Posterior vena cava (tissue), 2 donors: Measurements from ENCODE around the gene CBLL1. TPM values are rescaled to one million over a fixed set of nuclear protein-coding genes. Genes with fewer than 3 reads are reported as not detected.
A peak's percentile ranks its signal among the peaks of the same experiment; 100 is the strongest.

Experiments
- DNase-seq: peaks from one replicate; pipeline ENCODE4 v3.0.0-alpha.2; 2020; ENCODE audit warnings: low spot score
- intact Hi-C, 2 donors: fragments of 100-400 bp; cut with DNase I; formaldehyde crosslinking; loops; one replicate each; pipeline versions ENCODE4 v1.14.1 to v1.14.2; 2022 to 2023
- long read RNA-seq, 2 donors: library from polyadenylated mRNA; unstranded; transcript quantifications; one replicate each; pipeline ENCODE4 v2.0.0, GENCODE V29; 2020 to 2021
- total RNA-seq, 2 donors: library from RNA; stranded (reverse); fragmentation: NEBNext Ultra II Directional; extraction: Animal tissue kit (Norgen Biotek cat#: 25700); gene quantifications; one replicate each; pipeline ENCODE4 v1.2.1, GENCODE V29; 2021
- donor health status: DM: yes; HTN: yes; CAD: no.
- donor health status: DM: yes; HTN: yes; CAD: no.

CBLL1 gene
- 10 to 100 TPM; 18.6 to 20.7 TPM for total RNA-seq
- long read RNA-seq, donor 1, partial matches to known transcripts, result 0 of 1 reads
- long read RNA-seq, donor 1, other reads (novel, unspliced or antisense), result 1 of 1 reads
- long read RNA-seq, donor 2, partial matches to known transcripts, result 0 of 1 reads
- long read RNA-seq, donor 2, other reads (novel, unspliced or antisense), result 1 of 1 reads

- intact Hi-C loops, result loop anchor here (10.0 kb wide), 2 partner anchors 131 to 179 kb away; partner anchors contain the start of genes COG5 (in 1 of the 2) and DUS4L (in 1 of the 2)
- peak; percentile 99 for DNase-seq
Observed at GRCh38 chr7:107743567-107744344, at the start of gene CBLL1. CBLL1 (plus strand) TSS chr7:107744142; CDS start chr7:107744164, 22 bp downstream.

DNA sequence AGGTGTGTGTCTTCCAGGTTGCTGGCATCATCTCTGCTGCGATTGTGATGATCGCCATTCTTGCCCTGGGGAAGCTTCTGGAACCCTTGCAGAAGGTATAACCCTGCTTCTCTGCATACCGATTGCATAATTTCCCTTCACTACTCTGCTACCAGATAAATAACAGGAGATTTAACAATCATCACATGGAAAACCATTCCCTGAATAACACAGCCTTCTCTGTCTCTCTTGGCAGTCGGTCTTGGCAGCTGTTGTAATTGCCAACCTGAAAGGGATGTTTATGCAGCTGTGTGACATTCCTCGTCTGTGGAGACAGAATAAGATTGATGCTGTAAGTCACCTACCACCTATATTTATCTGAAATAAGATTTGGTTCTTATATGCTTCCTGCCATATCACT lies 49.6 kb upstream of the CBLL1 start:
- DNase-seq, result no peak
- intact Hi-C loops, result no loop called here

DNA sequence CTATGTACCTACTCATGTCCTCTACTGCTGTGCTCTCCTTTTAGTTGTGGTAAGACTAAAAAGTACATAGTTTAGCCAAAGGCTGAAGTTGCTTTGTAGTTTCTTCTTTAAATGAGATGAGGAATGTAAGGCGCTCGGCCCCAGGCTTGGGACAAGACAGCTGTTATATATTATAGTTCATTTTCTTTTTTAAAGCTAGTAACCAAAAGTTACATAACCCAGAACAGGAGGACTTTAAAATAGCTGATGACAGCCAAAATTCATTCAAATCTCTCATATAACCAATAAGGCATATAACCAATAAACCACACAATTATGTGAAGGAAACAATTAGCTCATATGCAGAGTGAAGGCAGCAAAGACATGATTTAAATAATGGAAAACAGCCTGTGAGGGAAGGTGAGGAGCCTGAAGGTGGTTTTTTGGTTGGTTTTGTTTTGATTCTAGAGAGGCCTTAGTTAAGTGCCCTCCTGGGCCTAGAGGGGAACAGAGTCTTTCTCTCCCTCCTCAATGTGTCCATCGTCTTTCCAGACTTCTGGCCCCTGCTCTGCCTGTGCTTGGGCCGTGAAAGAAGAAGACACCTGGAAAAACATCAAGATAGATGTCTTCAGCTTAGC lies 47.5 kb upstream of the CBLL1 start:
- no peak for DNase-seq
- intact Hi-C loops, result no loop called here

DNA sequence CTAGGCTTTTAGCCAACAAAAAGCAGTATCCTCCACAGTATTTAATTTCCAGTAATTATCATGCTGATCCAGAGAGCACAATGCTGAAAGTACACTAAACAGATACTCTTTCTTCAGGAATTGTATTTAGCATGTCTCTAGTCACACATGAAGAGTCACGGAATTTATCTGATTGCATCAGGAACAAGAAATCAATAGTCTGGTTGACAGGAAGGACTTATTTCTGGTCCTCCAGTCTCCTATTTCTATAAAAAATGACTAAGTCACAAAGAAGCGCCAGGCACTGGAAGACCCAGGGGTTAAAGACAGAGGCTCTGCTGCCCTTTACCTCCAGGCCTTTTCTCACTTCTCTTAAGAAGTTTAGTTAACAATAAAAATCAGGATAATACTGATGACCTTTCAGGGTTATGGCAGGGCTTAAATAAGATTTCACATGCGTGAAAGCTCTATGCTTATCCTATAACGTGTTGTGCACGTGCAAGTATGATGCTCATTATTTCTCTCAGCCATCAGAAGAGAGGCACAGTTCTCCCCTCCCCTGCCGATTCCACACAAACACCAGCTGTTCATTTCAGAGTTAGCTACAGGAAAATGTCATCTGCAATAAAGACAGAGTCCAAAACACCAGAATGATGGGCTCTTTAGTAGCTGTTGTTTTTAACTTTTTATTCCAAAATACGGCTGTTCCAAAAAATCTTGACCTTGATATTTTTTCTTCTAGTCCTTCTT lies 46.5 kb upstream of the CBLL1 start:
- DNase-seq, result no peak
- intact Hi-C loops, result no loop called here

GRCh38 chr7:107700570-107700969 lies 43.4 kb upstream of the CBLL1 start:
- intact Hi-C loops, result no loop called here
- DNase-seq, result no peak

DNA sequence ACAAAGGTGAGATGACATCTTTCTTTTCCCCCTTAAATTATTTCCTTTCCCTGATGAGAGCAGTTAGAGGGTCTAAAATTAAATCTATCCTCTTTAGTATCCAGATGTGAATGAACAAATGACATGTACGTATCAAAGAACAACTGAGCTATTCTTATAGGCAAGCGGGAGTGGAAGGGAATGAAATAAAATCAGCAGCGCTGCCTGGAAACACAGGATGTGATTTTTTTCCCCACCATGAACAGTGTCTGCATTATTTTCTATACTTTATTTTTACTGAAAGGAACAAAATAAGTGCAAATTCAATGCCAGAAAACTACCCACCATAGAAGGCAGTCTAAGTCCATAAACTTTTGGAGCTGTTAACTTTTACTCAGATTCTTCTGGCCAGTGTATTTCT lies 42.8 kb upstream of the CBLL1 start:
- intact Hi-C loops, result no loop called here

GRCh38 chr7:107703219-107703618 lies 40.7 kb upstream of the CBLL1 start:
- intact Hi-C loops, result no loop called here
- no peak for DNase-seq

More for the DNA sequence above, 42.8 kb upstream of the CBLL1 start:
- no peak for DNase-seq

DNA sequence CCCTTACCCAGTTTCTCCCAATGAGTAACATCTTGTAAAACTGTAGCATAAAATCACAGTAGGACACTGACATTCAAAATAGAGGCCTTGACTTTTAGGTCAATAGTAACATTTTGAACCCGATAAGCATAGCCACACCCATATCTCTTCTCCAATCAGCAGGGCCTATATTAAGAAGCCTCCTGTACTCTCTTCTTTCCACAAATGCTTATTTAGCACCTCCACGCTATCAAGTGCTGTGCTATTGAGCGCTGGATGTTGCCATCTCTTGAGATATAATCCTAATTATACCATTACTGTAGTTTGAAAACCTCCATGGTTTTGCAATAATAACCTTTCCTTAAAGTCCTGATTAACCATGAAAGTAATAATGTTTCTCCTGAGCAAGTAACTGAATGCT lies 40.1 kb upstream of the CBLL1 start:
- intact Hi-C loops, result no loop called here
- DNase-seq, result no peak

DNA sequence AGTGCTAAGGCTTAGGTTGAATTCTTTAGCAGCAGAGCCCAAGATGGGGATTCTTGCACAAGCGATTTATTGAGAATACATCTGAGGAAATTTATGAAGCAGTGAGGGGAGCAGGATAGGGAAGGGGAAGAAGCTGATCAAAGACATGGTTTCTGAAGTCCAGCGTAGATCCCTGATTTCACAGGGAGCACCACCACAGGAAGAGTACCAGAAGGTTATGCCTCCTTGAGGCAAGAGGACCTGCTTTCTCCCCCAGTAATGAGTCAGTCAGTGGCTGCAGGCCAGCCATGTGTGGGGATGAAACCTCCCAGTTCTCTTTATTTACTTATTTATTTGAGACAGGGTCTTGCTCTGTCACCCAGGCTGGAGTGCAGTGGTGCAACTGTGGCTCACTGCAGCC lies 35.0 kb upstream of the CBLL1 start:
- intact Hi-C loops, result no loop called here
- no peak for DNase-seq

DNA sequence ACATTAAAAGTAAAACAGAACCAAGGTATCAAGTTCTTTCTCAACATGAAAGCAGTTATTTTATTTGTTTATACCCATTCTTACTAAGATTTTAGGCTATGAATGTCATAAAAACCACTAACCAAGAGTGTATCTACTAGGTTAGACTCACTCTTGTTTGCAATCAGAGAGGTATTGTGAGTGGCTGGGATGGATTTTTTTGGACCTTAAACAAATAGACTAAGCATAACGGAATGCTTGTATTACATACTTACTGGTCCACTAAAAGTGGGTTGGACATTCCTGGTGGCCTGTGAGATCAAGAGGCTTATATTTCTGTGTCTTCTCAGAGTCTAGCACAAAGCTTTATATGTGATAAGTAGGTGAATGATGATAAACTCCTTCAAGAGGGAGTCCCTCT lies 32.6 kb upstream of the CBLL1 start:
- intact Hi-C loops, result no loop called here

GRCh38 chr7:107712025-107712424 lies 31.9 kb upstream of the CBLL1 start:
- intact Hi-C loops, result no loop called here
- no peak for DNase-seq

More for the DNA sequence above, 32.6 kb upstream of the CBLL1 start:
- DNase-seq, result no peak

GRCh38 chr7:107712896-107713295 lies 31.0 kb upstream of the CBLL1 start:
- DNase-seq, result no peak
- intact Hi-C loops, result no loop called here

DNA sequence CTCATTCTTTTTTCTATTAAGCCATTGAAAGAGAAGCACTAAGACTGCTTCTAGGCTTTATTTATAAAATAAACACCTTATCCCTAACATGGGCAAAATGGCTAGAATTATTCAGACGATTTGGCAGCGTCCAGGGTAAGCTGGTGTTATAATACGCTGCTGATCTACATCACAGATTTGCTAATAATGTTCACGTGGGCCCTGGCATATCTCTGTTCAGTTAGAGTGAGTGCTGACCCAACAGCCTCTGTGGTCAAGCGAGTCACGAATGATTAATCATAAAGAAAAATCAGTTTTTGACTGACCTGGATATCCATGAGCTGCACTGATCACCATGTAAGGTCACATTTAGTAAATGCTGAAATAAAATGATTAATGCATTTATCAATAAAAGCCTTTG lies 28.4 kb upstream of the CBLL1 start:
- intact Hi-C loops, result no loop called here
- no peak for DNase-seq

GRCh38 chr7:107718456-107719193 lies 25.3 kb upstream of the CBLL1 start:
- no peak for DNase-seq
- intact Hi-C loops, result no loop called here

DNA sequence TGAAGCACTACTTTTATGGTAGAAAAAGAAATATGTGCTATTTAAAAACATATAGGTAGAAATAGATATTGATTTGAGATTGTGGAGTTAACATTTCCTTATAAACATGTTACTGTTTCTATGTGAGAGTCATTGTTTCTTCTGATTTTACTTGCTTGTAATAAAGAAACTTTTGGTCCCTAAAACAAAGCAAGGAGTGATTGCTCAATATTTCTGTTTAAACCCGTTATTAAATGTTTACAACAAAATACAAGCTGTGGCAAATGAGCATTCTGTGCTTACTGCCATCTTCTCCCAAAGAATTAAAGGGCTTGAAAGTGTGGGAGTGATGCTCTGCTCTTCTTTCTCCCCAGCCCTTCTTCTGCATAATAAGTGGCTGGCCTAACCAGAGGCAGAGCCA lies 22.7 kb upstream of the CBLL1 start:
- no peak for DNase-seq
- intact Hi-C loops, result loop anchor here in 1 of 2 donors (5.0 kb wide), 1 partner anchor 259 kb away; no protein-coding TSS in a partner anchor

GRCh38 chr7:107723255-107723654 lies 20.7 kb upstream of the CBLL1 start:
- no peak for DNase-seq
- intact Hi-C loops, result loop anchor here in 1 of 2 donors (5.0 kb wide), 1 partner anchor 261 kb away; no protein-coding TSS in a partner anchor

- intact Hi-C loops, result loop anchor here in 1 of 2 donors (5.0 kb wide), 1 partner anchor 263 kb away; no protein-coding TSS in a partner anchor
- no peak for DNase-seq
Observed at GRCh38 chr7:107725138-107725740, 18.7 kb upstream of the CBLL1 start.

- intact Hi-C loops, result loop anchor here in 1 of 2 donors (5.0 kb wide), 1 partner anchor 264 kb away; no protein-coding TSS in a partner anchor
Observed at GRCh38 chr7:107726356-107727130, 17.4 kb upstream of the CBLL1 start.

More at GRCh38 chr7:107726356-107727130, 17.4 kb upstream of the CBLL1 start:
- no peak for DNase-seq
